WTC11 (cell line): Measurements from ENCODE around the gene PDHA2. TPM values are rescaled to one million over a fixed set of nuclear protein-coding genes. Genes with fewer than 3 reads are reported as not detected.

Source experiments
- ATAC-seq: fragments of 200-7000 bp; cut with Tn5 transposase; 2 replicates; pipeline ENCODE4 v1.10.0; 2021; ENCODE audit warnings: mild to moderate bottlenecking, moderate library complexity
- CTCF ChIA-PET: fragments of 300-600 bp; sonication (Branson Sonifier 250); formaldehyde crosslinking; loops from one replicate; lab custom pipeline; 2021; ENCODE audit warnings: antibody characterized with exemption; lab: Charles Lee
- POLR2A ChIA-PET: fragments of 350-600 bp; sonication (Branson Sonifier 250); formaldehyde crosslinking; loops from one replicate; lab custom pipeline; 2021; ENCODE audit warnings: antibody characterized with exemption; lab: Charles Lee
- DNase-seq: peaks from one replicate; pipeline ENCODE4 v3.0.0; 2021; ENCODE audit warnings: low spot score
- H3K27ac Mint-ChIP-seq: 2 replicates; pipeline ENCODE4 v1.8.0; 2021; ENCODE audit warnings: mixed read lengths
- H3K27me3 Mint-ChIP-seq: 2 replicates; pipeline ENCODE4 v1.8.0; 2021; ENCODE audit warnings: low read depth, mild to moderate bottlenecking, moderate library complexity, mixed read lengths
- H3K36me3 Mint-ChIP-seq: 2 replicates; pipeline ENCODE4 v1.8.0; 2021; ENCODE audit warnings: mixed read lengths
- H3K4me1 Mint-ChIP-seq: 2 replicates; pipeline ENCODE4 v1.8.0; 2022; ENCODE audit warnings: mixed read lengths
- H3K4me3 Mint-ChIP-seq: 2 replicates; pipeline ENCODE4 v1.8.0; 2021; ENCODE audit warnings: mild to moderate bottlenecking, moderate library complexity, mixed read lengths
- H3K9me3 Mint-ChIP-seq: 2 replicates; pipeline ENCODE4 v1.8.0; 2021; ENCODE audit warnings: mixed read lengths
- ATF1 ChIP-seq: sonication (generic); formaldehyde crosslinking; IDR thresholded peaks from 2 replicates; pipeline ENCODE4 v1.8.1; 2023; ENCODE audit warnings: mild to moderate bottlenecking, moderate library complexity, missing genetic modification reagents
- CREB1 ChIP-seq: sonication (generic); formaldehyde crosslinking; IDR thresholded peaks from 2 replicates; pipeline ENCODE4 v1.8.0; 2023; ENCODE audit warnings: mild to moderate bottlenecking, missing genetic modification reagents
- FOXK1 ChIP-seq: sonication (generic); formaldehyde crosslinking; IDR thresholded peaks from 2 replicates; pipeline ENCODE4 v1.8.0; 2022; ENCODE audit warnings: mild to moderate bottlenecking, moderate library complexity, missing genetic modification reagents
- MXD4 ChIP-seq: fragments of 250-450 bp; sonication (Bioruptor Pico); IDR thresholded peaks from 2 replicates; pipeline ENCODE4 v1.8.0; 2021; ENCODE audit warnings: mild to moderate bottlenecking, moderate library complexity, borderline replicate concordance
- NFATC4 ChIP-seq: fragments of 250-450 bp; sonication (Bioruptor Pico); IDR thresholded peaks from 2 replicates; pipeline ENCODE4 v1.9.0; 2021; ENCODE audit warnings: mild to moderate bottlenecking
- SOX15 ChIP-seq: fragments of 250-450 bp; sonication (Bioruptor Pico); IDR thresholded peaks from 2 replicates; pipeline ENCODE4 v1.9.0; 2021; ENCODE audit warnings: mild to moderate bottlenecking
- SP1 ChIP-seq: sonication (generic); formaldehyde crosslinking; conservative IDR thresholded peaks from 2 replicates; pipeline ENCODE4 v1.8.1; 2022; ENCODE audit warnings: missing genetic modification reagents
- TEAD1 ChIP-seq: sonication (generic); formaldehyde crosslinking; IDR thresholded peaks from 2 replicates; pipeline ENCODE4 v1.8.0; 2022; ENCODE audit warnings: mild to moderate bottlenecking, missing genetic modification reagents
- TP53 ChIP-seq: sonication (generic); formaldehyde crosslinking; IDR thresholded peaks from 2 replicates; pipeline ENCODE4 v1.8.1; 2023; ENCODE audit warnings: mild to moderate bottlenecking, missing genetic modification reagents
- total RNA-seq: library from RNA; stranded (reverse); gene quantifications from 3 replicates; pipeline ENCODE4 v1.2.3, GENCODE V29; 2021
- TF ChIP-seq, protein P1 (sequence below): fragments of 250-450 bp; sonication (Bioruptor Pico); IDR thresholded peaks from 2 replicates; pipeline ENCODE4 v1.9.0; 2021; ENCODE audit warnings: moderate library complexity, mild to moderate bottlenecking, inconsistent platforms, borderline replicate concordance
- TF ChIP-seq, protein P2 (sequence below): sonication (generic); formaldehyde crosslinking; IDR thresholded peaks from 2 replicates; pipeline ENCODE4 v1.8.1; 2022; ENCODE audit warnings: mild to moderate bottlenecking, missing genetic modification reagents, moderate library complexity, borderline replicate concordance
- TF ChIP-seq, protein P3 (sequence below): sonication (generic); formaldehyde crosslinking; IDR thresholded peaks from 2 replicates; pipeline ENCODE4 v1.8.0; 2023; ENCODE audit warnings: mild to moderate bottlenecking, missing genetic modification reagents
- TF ChIP-seq, protein P4 (sequence below): fragments of 250-450 bp; sonication (Bioruptor Pico); IDR thresholded peaks from 2 replicates; pipeline ENCODE4 v2.1.2; 2022; ENCODE audit warnings: mild to moderate bottlenecking, moderate library complexity
- TF ChIP-seq, protein P5 (sequence below): sonication (generic); formaldehyde crosslinking; IDR thresholded peaks from 2 replicates; pipeline ENCODE4 v1.8.0; 2022; ENCODE audit warnings: missing genetic modification reagents
- TF ChIP-seq, protein P6 (sequence below): sonication (generic); formaldehyde crosslinking; IDR thresholded peaks from 2 replicates; pipeline ENCODE4 v1.8.0; 2022; ENCODE audit warnings: mild to moderate bottlenecking, missing genetic modification reagents

Gene PDHA2
- total RNA-seq, 1 experiment from 2014 or later = not detected

DNA sequence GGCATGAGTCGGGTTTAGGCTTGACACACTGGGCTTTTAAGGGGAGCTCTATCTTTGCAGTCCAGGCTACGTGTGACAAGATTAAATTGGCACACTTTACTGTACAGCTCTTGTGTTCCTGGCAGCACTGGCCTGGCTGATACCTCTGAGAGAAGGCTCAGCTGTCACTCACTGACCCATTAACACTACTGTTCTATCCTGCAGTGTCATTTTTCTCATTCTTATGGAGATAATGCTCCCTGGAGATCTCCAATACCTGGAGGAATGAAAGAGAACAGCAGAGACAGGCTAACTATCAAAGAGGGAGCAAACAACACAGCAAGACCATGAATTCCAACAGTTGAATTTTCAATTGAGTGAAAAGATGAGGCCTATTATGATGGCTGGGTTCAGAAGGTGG is 1.7 kb upstream of the PDHA2 start:
- DNase-seq = no peak
- H3K27ac Mint-ChIP-seq = peak overlapping the region; percentile 47; the same call in 1 of the 2 replicates

DNA sequence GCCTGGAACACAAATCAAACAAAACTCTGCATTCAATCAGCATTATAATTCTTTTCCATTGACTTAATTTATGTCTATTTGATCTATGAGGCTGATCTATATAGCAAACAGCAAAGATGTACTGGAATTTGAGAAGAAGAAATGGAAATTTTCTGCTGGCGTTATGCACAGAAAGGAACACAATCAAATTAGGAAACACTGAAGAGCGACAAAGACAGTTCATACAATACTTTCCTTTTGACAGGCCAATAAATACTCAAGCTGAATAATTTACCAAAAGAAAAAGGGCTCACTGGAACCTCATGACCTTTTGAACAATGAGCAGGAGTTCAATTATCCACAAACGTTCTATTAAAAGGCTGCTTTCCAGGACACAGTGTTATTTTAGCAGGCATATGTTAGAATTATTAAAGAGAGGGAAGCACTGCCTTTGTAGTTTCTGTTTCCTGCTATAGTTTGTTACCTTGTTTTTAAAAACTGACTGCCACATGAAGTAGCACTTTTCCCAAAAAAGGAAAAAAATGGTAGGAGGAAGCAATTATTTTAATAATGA is 8.1 kb downstream of the PDHA2 start:
- DNase-seq (no peak), ATAC-seq (no peak)
- ChIA-PET POLR2A (no interaction called here), CTCF (no interaction called here)
- no peaks in the 10 kb centered on the region for H3K4me1 Mint-ChIP-seq
- H3K36me3 Mint-ChIP-seq = no peaks in the 10 kb centered on the region
- no peaks in the 10 kb centered on the region for H3K27me3 Mint-ChIP-seq
- TF ChIP-seq, protein P1, sequence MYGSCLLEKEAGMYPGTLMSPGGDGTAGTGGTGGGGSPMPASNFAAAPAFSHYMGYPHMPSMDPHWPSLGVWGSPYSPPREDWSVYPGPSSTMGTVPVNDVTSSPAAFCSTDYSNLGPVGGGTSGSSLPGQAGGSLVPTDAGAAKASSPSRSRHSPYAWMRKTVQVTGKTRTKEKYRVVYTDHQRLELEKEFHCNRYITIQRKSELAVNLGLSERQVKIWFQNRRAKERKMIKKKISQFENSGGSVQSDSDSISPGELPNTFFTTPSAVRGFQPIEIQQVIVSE (CRISPR knock-in tag) = no peak
- TF ChIP-seq, protein P2, sequence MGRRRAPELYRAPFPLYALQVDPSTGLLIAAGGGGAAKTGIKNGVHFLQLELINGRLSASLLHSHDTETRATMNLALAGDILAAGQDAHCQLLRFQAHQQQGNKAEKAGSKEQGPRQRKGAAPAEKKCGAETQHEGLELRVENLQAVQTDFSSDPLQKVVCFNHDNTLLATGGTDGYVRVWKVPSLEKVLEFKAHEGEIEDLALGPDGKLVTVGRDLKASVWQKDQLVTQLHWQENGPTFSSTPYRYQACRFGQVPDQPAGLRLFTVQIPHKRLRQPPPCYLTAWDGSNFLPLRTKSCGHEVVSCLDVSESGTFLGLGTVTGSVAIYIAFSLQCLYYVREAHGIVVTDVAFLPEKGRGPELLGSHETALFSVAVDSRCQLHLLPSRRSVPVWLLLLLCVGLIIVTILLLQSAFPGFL = no peak
- TF ChIP-seq, protein P3, sequence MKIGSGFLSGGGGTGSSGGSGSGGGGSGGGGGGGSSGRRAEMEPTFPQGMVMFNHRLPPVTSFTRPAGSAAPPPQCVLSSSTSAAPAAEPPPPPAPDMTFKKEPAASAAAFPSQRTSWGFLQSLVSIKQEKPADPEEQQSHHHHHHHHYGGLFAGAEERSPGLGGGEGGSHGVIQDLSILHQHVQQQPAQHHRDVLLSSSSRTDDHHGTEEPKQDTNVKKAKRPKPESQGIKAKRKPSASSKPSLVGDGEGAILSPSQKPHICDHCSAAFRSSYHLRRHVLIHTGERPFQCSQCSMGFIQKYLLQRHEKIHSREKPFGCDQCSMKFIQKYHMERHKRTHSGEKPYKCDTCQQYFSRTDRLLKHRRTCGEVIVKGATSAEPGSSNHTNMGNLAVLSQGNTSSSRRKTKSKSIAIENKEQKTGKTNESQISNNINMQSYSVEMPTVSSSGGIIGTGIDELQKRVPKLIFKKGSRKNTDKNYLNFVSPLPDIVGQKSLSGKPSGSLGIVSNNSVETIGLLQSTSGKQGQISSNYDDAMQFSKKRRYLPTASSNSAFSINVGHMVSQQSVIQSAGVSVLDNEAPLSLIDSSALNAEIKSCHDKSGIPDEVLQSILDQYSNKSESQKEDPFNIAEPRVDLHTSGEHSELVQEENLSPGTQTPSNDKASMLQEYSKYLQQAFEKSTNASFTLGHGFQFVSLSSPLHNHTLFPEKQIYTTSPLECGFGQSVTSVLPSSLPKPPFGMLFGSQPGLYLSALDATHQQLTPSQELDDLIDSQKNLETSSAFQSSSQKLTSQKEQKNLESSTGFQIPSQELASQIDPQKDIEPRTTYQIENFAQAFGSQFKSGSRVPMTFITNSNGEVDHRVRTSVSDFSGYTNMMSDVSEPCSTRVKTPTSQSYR (CRISPR knock-in tag) = no peak
- no peak for TF ChIP-seq ATF1 (CRISPR knock-in tag)
- TF ChIP-seq, protein P4, sequence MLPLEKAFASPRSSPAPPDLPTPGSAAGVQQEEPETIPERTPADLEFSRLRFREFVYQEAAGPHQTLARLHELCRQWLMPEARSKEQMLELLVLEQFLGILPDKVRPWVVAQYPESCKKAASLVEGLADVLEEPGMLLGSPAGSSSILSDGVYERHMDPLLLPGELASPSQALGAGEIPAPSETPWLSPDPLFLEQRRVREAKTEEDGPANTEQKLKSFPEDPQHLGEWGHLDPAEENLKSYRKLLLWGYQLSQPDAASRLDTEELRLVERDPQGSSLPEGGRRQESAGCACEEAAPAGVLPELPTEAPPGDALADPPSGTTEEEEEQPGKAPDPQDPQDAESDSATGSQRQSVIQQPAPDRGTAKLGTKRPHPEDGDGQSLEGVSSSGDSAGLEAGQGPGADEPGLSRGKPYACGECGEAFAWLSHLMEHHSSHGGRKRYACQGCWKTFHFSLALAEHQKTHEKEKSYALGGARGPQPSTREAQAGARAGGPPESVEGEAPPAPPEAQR = no peak
- no peak for TF ChIP-seq SOX15 (CRISPR knock-in tag)
- TF ChIP-seq MXD4 (CRISPR knock-in tag) = no peak
- TF ChIP-seq, protein P5, sequence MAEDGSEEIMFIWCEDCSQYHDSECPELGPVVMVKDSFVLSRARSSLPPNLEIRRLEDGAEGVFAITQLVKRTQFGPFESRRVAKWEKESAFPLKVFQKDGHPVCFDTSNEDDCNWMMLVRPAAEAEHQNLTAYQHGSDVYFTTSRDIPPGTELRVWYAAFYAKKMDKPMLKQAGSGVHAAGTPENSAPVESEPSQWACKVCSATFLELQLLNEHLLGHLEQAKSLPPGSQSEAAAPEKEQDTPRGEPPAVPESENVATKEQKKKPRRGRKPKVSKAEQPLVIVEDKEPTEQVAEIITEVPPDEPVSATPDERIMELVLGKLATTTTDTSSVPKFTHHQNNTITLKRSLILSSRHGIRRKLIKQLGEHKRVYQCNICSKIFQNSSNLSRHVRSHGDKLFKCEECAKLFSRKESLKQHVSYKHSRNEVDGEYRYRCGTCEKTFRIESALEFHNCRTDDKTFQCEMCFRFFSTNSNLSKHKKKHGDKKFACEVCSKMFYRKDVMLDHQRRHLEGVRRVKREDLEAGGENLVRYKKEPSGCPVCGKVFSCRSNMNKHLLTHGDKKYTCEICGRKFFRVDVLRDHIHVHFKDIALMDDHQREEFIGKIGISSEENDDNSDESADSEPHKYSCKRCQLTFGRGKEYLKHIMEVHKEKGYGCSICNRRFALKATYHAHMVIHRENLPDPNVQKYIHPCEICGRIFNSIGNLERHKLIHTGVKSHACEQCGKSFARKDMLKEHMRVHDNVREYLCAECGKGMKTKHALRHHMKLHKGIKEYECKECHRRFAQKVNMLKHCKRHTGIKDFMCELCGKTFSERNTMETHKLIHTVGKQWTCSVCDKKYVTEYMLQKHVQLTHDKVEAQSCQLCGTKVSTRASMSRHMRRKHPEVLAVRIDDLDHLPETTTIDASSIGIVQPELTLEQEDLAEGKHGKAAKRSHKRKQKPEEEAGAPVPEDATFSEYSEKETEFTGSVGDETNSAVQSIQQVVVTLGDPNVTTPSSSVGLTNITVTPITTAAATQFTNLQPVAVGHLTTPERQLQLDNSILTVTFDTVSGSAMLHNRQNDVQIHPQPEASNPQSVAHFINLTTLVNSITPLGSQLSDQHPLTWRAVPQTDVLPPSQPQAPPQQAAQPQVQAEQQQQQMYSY = no peak
- TF ChIP-seq NFATC4 (CRISPR knock-in tag) = no peak
- no peak for TF ChIP-seq TEAD1 (CRISPR knock-in tag)
- no peak for TF ChIP-seq TP53
- no peak for TF ChIP-seq CREB1 (CRISPR knock-in tag)
- H3K27ac Mint-ChIP-seq = no peak overlapping the region
- no peak overlapping the region for H3K4me3 Mint-ChIP-seq
- H3K9me3 Mint-ChIP-seq = no peaks in the 10 kb centered on the region; the same call in 1 of the 2 replicates

More for the DNA sequence above, 1.7 kb upstream of the PDHA2 start:
- Mint-ChIP-seq H3K4me3 (0 out of 2 replicates have a peak overlapping the region, but pooled peaks have one; percentile 6), H3K27me3 (no peaks in the 10 kb centered on the region), H3K36me3 (no peaks in the 10 kb centered on the region), H3K9me3 (no peaks in the 10 kb centered on the region; the same call in 1 of the 2 replicates), H3K4me1 (peaks cover 44% of the 10 kb centered on the region)
- ChIA-PET CTCF (no interaction called here), POLR2A (no interaction called here)
- peak; percentile 91 for ATAC-seq
- peak; percentile 30; the same call in 1 of the 2 replicates for TF ChIP-seq SP1
- peak; percentile 77; the same call in 1 of the 2 replicates for TF ChIP-seq TEAD1 (CRISPR knock-in tag)
- TF ChIP-seq, protein P6, sequence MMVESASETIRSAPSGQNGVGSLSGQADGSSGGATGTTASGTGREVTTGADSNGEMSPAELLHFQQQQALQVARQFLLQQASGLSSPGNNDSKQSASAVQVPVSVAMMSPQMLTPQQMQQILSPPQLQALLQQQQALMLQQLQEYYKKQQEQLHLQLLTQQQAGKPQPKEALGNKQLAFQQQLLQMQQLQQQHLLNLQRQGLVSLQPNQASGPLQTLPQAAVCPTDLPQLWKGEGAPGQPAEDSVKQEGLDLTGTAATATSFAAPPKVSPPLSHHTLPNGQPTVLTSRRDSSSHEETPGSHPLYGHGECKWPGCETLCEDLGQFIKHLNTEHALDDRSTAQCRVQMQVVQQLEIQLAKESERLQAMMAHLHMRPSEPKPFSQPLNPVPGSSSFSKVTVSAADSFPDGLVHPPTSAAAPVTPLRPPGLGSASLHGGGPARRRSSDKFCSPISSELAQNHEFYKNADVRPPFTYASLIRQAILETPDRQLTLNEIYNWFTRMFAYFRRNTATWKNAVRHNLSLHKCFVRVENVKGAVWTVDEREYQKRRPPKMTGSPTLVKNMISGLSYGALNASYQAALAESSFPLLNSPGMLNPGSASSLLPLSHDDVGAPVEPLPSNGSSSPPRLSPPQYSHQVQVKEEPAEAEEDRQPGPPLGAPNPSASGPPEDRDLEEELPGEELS (CRISPR knock-in tag) = peak; percentile 17; the same call in 1 of the 2 replicates
- 0 out of 2 replicates have a peak, but pooled peaks have one; percentile 25 for TF ChIP-seq FOXK1
- TF ChIP-seq, protein P1 (CRISPR knock-in tag) = no peak
